ENCODE results near the gene MRPS30. TPM values are rescaled to one million over a fixed set of nuclear protein-coding genes. Genes with fewer than 3 reads are reported as not detected.

The MRPS30 gene
- total and polyA plus RNA-seq, 3 donors from 2014 or later, result 43.9 to 68.5 (median 63.9) TPM

DNA sequence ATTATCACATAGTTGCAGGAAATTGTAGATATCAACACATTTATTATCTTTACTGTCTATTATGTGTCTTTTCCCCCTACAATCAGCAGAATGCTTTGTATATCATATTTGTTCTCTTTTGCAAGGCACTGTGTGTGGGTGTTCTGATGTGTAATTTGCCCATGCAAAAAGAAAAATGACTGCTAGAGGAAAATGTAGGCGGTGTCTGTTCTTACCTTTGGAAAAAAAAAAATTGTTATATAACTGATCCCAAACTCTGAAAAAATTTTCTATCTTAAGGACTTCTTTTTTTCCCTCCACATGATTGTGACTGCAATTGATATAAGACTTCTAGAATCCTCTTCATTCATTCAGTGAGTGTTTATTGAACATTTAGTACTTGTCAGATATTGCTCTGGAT, 24.5 kb downstream of the MRPS30 start:
- H3K9me3 ChIP-seq, result no peaks in the 10 kb centered on the region
- H3K4me3 ChIP-seq, result no peak overlapping the region
- no peak for DNase-seq
- intact Hi-C loops (cut with DNase I; ENCODE audit: low total_unique reads), result no loop called here
- TF ChIP-seq CTCF (IDR thresholded peaks at IDR 0.05) (no peak), POLR2A (IDR thresholded peaks at IDR 0.05) (no peak)
- no peaks in the 10 kb centered on the region for H3K4me1 ChIP-seq
- WGBS, 2 donors, result 83 to 91% methylated on average over 1 of the region's 1 CpG
- H3K27ac ChIP-seq, result no peak overlapping the region
- H3K27me3 ChIP-seq, result no peaks in the 10 kb centered on the region
- no peaks in the 10 kb centered on the region for H3K36me3 ChIP-seq (ENCODE audit: low read depth, missing control alignments)

GRCh38 chr5:44835693-44836092, 26.9 kb downstream of the MRPS30 start:
- H3K4me1 ChIP-seq, result no peaks in the 10 kb centered on the region
- no peak overlapping the region for H3K4me3 ChIP-seq
- no peaks in the 10 kb centered on the region for H3K27me3 ChIP-seq
- intact Hi-C loops (cut with DNase I; ENCODE audit: low total_unique reads), result no loop called here
- DNase-seq, result no peak
- TF ChIP-seq CTCF (IDR thresholded peaks at IDR 0.05), result no peak
- 83 to 89% methylated on average over 3 of the region's 3 CpGs for WGBS, 2 donors
- no peak overlapping the region for H3K27ac ChIP-seq
- H3K9me3 ChIP-seq, result no peaks in the 10 kb centered on the region
- no peaks in the 10 kb centered on the region for H3K36me3 ChIP-seq (ENCODE audit: low read depth, missing control alignments)

DNA sequence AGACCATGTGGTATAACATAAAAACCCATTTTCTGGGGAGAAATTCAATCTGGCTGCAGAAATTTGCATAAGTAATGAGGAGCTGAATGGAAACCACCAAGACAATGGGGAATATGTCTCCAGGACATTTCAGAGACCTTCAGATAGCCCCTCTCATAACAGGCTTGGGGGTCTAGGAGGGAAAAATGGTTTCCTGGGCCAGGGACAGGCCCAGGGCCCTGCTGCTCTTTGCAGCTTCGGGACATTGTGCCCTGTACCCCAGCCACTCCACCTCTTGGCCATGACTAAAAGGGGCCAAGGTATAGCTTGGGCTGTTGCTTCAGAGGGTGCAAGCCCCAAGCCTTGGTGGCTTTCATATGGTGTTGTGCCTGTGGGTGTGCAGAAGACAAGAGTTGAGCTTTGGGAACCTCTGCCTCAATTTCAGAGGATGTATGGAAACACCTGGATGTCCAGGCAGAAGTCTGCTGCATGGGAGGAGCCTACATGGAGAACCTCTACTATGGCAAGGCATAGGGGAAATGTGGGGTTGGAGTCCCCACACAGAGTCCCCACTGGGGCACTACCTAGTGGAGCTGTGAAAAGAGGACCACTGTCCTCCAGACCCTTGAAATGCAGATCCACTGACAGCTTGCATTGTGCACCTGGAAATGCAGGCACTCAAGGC, 30.4 kb downstream of the MRPS30 start:
- no peaks in the 10 kb centered on the region for H3K27me3 ChIP-seq
- H3K4me1 ChIP-seq, result no peaks in the 10 kb centered on the region
- H3K27ac ChIP-seq, result no peak overlapping the region
- 85 to 100% methylated on average over 1 of the region's 1 CpG for WGBS, 2 donors
- H3K4me3 ChIP-seq, result no peak overlapping the region
- intact Hi-C loops (cut with DNase I; ENCODE audit: low total_unique reads), result no loop called here
- TF ChIP-seq POLR2A (IDR thresholded peaks at IDR 0.05), result no peak
- TF ChIP-seq CTCF (IDR thresholded peaks at IDR 0.05), result no peak
- H3K9me3 ChIP-seq, result no peaks in the 10 kb centered on the region
- H3K36me3 ChIP-seq (ENCODE audit: low read depth, missing control alignments), result no peaks in the 10 kb centered on the region
- no peak for DNase-seq

GRCh38 chr5:44842496-44843282, 33.9 kb downstream of the MRPS30 start:
- DNase-seq, result no peak
- H3K9me3 ChIP-seq, result no peaks in the 10 kb centered on the region
- no peaks in the 10 kb centered on the region for H3K27me3 ChIP-seq
- H3K36me3 ChIP-seq (ENCODE audit: low read depth, missing control alignments), result no peaks in the 10 kb centered on the region
- H3K4me3 ChIP-seq, result no peak overlapping the region
- intact Hi-C loops (cut with DNase I; ENCODE audit: low total_unique reads), result no loop called here
- 91 to 94% methylated on average over 2 of the region's 2 CpGs for WGBS, 2 donors
- H3K27ac ChIP-seq, result no peak overlapping the region
- TF ChIP-seq POLR2A (IDR thresholded peaks at IDR 0.05), result no peak
- TF ChIP-seq CTCF (IDR thresholded peaks at IDR 0.05), result no peak
- H3K4me1 ChIP-seq, result no peaks in the 10 kb centered on the region

All from testis (tissue), 3 donors.